OCI-M2 (cell line): ENCODE data around the gene SMPD3.

Experiments used
- DNase-seq: peaks from one replicate; lab custom pipeline; 2025; ENCODE audit not compliant: unreplicated experiment; lab: John Stamatoyannopoulos, UW

The SMPD3 gene

DNA sequence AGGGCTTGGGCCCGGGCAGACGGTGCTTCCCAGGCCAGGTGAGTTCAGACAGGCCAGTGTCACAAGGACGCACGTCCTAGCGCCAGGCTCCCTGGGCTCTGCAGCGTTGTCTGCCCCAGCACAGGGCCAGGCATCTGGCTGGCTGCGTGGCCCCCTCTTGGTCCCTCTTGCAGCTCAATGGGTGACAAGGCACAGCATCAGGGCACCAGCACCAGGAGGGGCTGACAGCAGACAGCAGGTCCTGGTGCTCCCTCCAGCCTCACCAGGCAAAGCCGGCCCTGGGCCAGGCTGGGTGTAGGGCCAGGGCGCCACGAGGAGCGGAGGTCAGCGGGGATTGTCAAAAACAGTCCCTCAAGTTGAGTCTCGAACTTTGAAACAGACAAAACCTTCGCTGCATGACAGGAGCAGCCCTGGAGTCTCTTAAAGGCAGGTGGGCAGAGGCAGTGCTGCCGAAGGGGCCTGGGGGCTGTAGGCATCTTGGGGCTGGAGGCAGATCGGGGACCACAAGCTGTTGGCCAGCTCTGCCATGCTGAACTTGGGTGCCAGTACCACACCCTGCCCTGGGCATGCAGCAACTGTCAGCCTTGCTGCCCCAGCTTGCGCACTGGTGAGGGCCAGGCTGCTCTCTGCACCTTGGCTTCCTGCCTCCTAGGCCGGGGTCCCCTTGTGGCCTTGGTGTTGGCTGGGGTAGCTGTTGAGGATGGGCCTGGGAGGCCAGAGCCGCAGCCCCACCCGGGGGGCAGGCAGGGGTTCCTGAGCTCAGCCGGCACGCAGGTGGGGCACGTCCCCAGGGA, 88.7 kb downstream of the SMPD3 start:
- DNase-seq = no peak

DNA sequence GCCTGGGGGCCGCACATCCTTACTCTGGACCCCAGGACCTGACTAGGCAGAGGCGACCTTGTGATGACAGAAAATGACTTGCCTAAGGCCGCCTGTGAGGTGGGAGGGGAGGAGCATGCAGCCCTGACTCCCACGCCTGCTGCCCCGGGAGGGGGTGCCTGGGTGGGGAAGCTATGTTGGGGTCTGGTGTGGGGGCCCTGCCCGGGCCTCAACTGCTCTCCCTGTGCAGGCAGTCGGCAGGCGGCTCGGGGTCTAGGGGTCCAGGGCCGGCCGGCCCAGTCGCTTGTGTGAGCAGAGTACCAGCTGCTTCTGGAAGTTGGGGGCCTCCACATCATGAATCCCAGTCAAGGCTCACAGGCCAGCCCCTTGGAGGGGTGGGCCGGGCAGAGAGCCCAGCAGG, 89.4 kb downstream of the SMPD3 start:
- no peak for DNase-seq

DNA sequence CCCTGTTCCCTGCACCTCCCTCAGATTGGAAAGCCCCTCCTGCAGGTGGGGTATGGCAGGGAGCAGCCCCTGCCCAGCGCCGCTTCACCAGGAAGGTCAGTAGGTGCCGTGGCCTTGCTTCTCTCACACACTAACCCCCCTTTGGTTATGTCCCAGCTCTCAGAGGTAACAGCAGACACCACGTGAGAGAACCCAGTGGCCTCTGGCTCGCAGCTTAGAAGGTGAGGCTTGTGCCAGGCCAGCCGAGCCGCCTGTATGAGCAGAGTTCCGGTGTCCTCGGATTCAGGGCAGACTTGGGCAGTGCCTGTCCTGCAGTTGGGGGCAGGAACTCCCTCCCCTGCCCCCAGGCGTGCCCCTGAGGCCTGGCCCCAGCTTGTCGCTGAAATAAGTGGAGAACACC, 90.4 kb downstream of the SMPD3 start:
- DNase-seq = no peak

DNA sequence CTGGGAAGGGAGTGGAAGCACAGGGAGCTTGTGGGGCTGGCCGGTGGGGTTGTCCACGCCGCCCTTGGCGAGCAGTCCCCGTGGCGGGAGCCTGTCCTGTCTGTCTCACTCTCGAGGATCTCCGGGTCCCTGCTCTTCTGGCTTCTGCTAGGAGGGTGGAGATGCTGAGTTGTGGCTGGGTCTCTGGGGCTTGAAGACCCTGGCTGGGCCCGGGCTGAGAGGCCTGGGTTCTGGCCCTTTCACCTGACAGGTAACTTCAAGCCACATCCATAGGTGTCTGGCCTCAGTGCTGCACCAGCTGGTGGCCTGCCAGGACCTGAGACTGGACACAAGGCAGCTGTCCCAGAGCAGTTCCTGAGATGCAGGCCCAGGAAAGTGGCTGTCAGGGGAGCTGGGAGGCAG, 90.8 kb downstream of the SMPD3 start:
- no peak for DNase-seq

DNA sequence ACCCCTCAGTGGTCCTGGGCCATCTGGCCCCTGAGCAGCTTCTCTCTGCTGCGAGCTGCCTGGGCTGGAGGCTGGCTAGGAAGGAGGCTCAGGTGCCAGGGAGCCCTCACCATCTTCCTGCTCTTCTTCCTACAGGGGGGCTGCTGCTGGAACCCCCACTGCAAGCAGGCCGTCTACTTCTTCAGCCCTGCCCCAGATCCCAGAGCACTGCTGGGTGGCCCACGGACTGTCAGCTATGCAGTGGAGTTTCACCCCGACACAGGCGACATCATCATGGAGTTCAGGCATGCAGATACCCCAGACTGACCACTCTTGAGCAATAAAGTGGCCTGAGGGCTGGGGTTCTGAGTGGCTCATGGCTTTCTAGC, 91.4 kb downstream of the SMPD3 start:
- no peak for DNase-seq

DNA sequence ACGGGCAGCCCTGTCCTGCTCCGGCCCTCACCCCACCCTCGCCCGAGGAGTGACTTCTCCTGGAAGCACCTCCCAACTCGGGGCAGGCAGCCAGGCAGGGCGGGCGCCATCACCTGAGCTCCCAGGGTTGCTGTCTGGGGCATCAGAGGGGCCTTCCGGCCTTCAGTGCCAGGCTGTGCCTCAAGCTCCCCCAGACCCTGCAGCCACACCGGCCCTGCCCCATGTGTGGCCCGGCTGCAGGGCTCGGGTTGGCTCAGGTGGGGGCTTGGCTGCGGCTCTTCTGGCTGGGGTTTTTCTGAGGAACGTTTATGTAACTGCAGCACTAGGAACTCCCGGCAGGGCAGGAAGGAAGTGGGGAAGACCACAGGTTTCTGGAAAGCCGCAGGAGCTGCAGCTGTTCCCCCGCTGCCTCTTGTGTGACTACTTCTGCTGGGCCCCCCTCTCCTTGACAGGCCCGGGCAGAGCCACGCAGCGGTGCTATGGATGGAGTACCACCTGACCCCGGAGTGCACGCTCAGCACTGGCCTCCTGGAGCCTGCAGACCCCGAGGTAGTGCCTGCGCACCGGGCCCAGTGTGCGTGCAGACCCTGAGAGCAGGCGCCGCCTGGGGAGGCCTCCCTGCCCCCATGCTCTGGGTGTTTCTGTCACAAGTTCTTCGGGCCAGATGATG, 91.9 kb downstream of the SMPD3 start:
- DNase-seq = no peak

DNA sequence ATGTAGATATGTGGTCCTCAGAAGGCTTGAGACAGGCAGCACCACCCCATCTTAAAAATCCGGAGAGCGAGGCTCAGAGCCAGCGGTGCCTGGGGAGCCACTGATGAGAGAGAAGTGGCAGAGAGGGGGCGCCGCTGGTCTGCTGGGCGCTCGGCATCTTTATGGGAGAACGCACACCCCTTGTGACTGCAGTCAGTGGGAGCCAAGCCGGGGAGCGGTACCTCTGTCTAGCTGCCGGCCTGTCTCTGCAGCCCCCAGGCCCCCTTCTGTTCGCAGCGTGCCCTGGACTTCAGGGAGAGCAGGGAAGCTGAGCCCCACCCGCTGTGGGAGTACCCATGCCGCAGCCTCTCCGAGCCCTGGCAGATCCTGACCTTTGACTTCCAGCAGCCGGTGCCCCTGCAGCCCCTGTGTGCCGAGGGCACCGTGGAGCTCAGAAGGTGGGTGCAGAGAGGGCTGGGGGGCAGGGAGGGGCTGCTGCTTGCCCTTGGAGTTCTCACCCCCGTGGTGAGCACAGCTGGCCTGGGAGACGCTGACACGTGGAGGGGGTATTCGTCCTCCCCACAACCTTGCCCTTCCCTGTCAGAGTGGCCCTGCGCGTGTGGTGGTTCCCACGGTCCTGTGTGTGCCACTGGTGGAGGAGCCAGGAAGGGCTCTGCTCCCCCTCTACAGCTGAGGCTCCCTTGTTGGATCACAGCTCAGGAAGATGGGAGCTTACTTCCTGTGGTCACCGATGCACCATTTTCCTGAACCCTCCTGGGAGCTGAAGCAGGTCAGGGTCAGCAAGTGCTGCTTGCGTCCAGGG, 92.7 kb downstream of the SMPD3 start:
- no peak for DNase-seq

DNA sequence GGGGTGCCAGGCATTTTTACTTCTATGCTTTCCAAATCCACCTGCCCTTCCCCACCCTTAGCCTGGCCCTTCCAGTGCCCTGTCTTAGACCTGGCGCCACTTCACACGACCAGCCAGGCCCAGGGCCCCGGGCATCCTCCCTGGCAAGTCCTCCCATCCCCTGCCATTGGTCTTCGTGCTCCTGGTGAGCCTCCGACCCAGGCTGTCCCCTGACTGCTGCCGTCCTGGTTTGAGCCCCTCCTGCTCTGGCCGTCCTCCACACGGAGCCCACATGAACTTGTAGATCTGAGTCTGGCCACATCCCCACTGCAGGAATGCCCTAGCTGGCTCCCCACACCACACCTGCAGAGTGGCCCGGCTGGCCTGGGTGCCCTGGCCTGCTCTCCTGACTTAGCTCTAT, 93.5 kb downstream of the SMPD3 start:
- DNase-seq = no peak

DNA sequence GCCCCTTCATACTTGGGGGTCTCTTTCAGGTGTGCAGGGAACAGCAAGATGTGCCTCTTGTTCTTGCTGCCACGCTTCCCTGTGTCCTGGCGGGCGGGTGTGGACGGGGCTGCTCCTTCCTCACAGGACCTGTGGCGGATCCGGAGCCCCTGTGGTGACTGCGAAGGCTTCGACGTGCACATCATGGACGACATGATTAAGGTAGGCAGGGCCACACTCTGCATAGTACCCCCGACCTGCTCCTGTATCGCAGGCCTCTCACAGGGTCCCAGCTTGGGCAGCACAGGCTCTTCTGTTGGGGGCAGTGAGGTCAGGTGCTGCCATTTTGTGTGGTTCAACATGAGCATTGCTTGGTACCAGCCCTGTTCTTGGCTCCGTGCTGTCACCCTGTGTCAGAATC, 94.9 kb downstream of the SMPD3 start:
- DNase-seq = no peak

DNA sequence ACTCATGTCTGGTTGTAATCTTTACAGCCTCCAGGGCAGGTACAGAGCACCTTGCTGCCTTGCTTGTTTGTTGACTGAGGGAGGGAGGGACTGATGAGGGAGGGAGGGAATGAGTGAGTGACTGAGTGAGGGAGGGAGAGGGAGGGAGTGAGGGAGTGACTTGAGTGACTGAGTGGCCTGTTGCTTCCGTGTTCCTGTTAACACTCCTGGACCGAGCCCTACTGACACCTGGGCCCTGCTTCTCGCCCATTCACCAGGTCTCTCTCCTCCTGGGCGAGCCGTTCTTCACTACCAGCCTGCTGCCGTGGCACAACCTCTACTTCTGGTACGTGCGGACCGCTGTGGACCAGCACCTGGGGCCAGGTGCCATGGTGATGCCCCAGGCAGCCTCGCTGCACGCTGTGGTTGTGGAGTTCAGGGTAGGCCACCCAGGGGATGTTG, 96.3 kb downstream of the SMPD3 start:
- no peak for DNase-seq

DNA sequence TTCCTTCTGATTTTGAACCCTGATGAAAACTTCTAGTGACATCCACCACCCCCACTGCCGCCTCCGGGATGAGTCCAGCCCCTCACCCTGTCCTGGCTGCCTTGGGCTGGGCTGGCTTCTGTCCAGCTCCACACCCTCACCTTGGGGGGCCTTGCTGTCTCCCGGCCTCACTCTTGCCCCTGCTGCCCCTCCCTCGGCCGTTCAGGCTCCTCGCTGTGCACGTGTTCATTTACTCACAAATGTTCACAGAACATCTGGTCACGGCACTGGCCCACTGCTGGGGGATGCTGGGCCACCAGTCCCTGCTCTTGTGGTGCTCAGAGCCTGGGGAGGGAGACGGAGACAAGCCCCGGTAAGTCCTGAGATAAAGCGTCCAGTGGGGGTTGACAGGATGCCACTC, 96.8 kb downstream of the SMPD3 start:
- DNase-seq = no peak

DNA sequence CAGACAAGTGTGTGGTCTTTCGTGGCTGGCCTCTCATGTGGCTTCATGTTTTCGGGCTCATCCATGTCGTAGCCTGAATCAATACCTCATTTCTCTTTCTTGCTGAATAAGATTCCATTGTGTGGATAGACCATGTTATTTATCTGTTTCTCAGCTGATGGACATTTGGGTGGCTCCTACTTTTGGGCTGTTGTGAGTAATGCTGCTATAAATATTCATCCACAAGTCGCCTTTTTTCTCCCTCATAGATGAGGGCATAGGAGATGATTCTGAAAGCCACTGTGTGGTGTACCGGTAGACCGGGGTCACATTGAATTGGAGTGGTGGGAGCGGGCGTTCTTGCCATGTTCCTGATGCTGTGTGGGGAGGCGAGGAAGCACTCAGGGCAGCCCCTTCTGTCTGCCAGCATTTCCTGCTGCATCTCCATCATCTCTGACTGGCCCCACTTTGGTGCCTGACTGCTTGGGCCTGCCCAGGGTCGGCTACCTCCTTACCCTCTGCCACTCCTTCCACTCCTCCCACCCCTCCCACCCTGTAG, 97.4 kb downstream of the SMPD3 start:
- DNase-seq = no peak

DNA sequence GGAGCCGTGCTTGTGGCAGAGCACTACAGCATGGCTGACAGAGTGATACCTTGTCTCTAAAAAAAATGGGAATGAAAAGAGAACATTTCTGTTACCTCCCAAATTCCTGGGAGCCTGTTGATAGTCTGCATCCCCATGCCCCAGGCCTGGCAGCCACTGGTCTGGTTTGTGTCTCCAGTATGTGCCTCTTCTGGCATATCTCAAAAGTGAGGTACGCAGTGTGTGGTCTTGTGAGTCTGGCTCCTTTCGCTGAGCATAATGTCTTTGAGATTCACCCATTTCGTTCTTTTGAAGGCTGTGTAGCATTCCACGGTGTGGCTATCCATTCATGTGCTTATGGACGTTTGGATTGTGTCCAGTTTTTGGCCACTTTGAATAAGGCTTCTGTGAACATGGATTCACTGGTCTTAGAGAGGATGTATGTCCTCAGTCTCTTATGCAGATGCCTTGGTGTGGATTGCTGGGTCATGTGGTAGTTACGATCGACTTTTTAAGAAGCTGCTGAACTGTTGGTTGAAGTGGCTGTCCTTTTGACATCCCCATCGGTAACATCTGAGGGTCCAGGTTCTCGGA, 98.4 kb downstream of the SMPD3 start:
- DNase-seq = no peak

DNA sequence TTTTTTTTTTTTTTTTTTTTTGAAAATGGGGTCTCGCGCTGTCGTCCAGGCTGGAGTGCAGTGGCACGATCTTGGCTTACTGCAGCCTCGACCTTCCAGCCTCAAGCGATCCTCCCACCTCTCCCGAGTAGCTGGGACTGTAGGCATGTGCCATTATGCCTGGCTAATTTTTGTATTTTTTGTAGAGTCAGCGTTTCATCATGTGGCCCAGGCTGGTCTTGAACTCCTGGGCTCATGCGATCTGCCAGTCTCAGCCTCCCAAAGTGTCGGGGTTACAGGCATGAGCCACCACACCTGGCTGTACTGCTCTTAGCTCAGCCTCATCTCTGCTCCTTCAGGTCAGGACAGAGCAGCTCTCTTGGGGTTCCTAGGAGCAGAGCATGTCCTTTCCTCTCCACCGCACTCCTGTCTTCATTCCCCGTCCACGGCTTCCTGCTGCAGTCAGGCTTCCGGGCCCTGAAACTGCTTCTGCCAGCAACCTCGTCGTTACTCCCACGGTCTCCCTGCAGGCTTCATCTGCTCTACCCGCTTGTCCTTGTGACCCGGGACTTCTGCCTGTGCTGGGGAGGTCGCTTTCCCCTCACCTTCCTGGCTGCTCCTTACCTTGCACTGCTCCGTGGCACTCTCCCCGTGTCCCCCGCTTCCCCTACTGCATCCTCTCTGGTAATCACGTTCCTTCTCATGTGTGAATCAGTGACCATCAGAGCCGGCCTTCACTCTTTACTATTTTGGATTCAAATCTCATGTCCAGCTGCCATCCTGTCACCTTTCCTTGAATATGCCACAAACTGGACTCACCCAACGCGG, 99.5 kb downstream of the SMPD3 start:
- DNase-seq = no peak

DNA sequence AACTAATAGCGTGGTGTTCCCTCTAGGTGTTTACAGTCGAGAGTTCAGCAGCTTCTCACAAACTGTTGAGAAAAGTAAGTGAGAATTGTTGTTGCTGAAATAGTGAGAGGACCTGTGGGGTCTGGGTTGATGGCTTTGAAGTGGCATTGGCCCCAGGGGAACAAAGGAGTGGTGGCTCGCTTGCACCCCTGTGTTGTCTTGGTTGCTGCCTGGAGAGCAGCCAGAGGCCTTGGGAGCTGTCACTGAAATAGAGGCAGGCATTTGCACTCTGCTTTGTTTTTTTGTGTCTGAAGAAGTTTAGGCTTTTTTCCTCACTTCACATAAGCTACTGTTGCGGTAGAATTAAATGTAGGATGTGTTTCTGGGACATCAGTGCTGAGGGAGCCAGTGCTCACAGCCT, 100.7 kb downstream of the SMPD3 start:
- no peak for DNase-seq

DNA sequence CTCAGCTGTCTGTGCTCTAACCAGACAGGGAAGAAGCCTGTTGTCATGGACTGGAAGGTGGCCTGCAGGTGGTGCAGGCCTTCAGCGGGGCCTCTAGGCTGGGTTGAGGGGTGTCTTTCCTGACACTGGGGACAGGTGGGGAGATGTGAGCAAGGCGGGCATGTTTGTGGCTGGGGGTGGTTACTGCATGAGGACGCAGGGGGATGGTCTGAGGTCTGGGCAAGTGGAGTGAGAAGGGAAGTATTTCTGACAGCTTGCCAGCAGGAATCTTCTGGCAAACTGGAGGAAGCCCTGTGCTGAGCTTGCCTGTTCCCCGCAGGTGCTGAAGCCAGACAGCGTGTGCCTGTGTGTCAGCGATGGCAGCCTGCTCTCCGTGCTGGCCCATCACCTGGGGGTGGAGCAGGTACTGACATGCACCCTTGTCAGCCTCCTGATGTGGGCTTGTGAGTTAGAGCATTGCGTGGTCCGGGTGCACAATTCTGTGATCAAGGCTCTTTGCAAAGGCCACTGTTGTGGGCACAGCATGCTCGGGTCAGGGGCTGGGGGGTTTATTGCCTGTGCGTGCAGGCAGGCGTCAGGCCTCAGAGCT, 101.3 kb downstream of the SMPD3 start:
- DNase-seq = no peak

DNA sequence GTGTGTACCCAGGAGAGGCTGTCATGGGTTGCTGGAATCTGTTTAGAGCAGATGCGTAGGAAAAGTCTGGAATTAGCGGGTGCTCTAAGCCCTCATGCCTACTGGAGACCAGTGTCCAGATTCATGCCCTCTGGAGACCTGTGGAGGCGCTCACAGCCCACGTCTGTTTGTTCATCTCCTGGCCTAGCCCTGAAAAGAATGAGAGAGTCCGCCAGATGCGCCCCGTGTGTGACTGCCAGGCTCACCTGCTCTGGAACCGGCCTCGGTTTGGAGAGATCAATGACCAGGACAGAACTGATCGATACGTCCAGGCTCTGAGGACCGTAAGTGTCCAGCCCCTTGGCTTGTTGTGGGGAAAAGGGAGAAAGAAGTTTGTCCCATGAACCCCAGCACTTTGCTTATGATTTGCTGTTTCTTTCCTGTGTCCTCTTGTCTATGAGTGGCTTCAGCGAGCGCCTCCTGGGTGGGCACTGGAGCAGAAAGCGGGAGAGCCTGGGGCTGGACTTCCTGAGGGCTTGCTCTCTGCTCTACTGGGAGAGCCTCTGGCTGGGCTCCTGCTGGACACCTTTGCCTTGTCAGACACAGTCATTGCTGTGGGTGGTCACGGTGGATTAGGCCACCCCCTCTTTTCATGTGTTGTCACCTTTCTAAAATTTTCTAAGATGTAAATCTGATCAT, 102.2 kb downstream of the SMPD3 start:
- DNase-seq = no peak

DNA sequence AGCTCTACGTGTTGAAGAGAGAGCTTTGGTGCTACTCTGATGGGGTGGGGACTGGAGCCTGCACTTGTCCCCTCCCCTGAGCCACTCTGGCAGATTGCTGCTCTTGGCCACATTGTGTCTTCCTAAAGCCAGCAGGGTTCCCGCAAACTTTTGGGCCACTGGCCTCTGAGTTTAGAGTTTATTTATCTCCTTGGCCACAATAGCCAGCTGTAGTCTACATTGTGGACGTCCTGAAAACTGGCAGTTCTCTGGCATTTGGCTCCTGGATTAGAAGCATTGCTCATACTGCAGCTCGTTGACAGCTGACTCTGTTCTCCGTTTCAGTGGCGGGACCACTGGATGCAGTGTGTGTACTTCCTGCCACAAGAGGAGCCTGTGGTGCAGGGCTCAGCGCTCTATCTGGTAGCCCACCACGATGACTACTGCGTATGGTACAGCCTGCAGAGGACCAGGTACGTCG, 102.9 kb downstream of the SMPD3 start:
- DNase-seq = no peak

DNA sequence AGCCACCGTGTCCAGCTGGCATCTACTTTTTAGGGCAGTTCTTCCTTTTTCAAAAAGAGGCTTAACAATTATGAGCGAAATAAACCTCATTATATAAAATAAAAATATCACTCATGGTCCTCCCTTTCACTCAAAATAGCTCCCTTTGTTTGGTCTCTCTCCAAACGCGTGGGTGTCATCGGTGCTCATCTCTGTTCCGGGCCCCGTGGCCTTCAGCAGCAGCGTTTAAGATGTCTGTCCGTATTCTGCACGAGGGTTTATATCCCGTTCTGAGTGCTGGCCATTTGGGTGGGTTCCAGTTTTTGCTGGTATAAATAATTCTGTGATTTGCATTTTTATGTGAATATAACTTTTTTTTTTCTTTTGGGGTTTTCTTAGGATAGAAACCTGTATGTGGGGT, 104.1 kb downstream of the SMPD3 start:
- no peak for DNase-seq

DNA sequence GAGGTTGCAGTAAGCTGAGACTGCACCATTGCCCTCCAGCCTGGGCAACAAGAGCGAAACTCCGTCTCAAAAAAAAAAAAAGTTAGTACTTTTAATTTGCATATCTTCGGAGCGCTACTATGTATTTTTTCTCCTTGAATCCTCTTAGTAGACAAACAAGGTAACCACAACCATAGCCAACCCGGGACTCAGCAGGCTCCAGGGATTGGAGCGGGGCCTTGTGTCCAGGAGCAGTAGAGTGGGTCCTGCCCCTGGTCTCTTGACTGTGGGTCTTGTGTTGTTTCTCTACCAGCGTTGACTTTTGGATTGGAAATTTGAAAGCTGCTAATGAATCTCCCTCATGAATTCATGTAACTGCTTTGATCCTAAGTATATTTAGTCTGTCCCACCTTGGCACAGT, 105.2 kb downstream of the SMPD3 start:
- no peak for DNase-seq
